HG02623 (cell line): Measurements from ENCODE around the gene ENGASE.
"Not testable (repeated sequence)": the region's sequence is repeated elsewhere in the genome, so short reads cannot be mapped to it uniquely, and the experiment has no call there.

Experiments used
- ATAC-seq: cut with Tn5 transposase; IDR thresholded peaks from one replicate; pipeline ENCODE4 v1.9.1; 2021; ENCODE audit warnings: moderate library complexity; ENCODE audit not compliant: unreplicated experiment

The ENGASE gene

GRCh38 chr17:79052131-79052530 is 22.5 kb upstream of the ENGASE start:
- ATAC-seq: no peak

- ATAC-seq: no peak
Observed at GRCh38 chr17:79053251-79053925, 21.2 kb upstream of the ENGASE start.

GRCh38 chr17:79054200-79054960 is 20.2 kb upstream of the ENGASE start:
- ATAC-seq: no peak

GRCh38 chr17:79055197-79055596 is 19.4 kb upstream of the ENGASE start:
- no peak for ATAC-seq

- ATAC-seq: no peak
Observed at GRCh38 chr17:79057737-79058385, 16.8 kb upstream of the ENGASE start.

GRCh38 chr17:79062691-79063090 is 11.9 kb upstream of the ENGASE start:
- no peak for ATAC-seq

- ATAC-seq: no peak
Observed at GRCh38 chr17:79064026-79064425, 10.6 kb upstream of the ENGASE start.

- no peak for ATAC-seq
Observed at GRCh38 chr17:79065105-79065670, 9.4 kb upstream of the ENGASE start.

GRCh38 chr17:79066963-79067362 is 7.7 kb upstream of the ENGASE start:
- ATAC-seq: no peak

- no peak for ATAC-seq
Observed at GRCh38 chr17:79070266-79070880, 4.3 kb upstream of the ENGASE start.

GRCh38 chr17:79071161-79071740 is 3.4 kb upstream of the ENGASE start:
- no peak for ATAC-seq

GRCh38 chr17:79072544-79072943 is 2.1 kb upstream of the ENGASE start:
- no peak for ATAC-seq

GRCh38 chr17:79073016-79073705 is 1.5 kb upstream of the ENGASE start:
- no peak for ATAC-seq

- ATAC-seq: no peak
Observed at GRCh38 chr17:79073706-79074088, 927 bp upstream of the ENGASE start.

GRCh38 chr17:79074121-79074648 is 439 bp upstream of the ENGASE start:
- not testable (repeated sequence) for ATAC-seq

GRCh38 chr17:79075446-79075750 is 774 bp downstream of the ENGASE start:
- ATAC-seq: peak; percentile 6

GRCh38 chr17:79075861-79076406 is 1.3 kb downstream of the ENGASE start:
- ATAC-seq: no peak

GRCh38 chr17:79077587-79077986 is 3.0 kb downstream of the ENGASE start:
- ATAC-seq: no peak

- no peak for ATAC-seq
Observed at GRCh38 chr17:79078476-79079190, 4.0 kb downstream of the ENGASE start.
